ENCODE results near the gene NPAS3.
"Not testable (repeated sequence)": the region's sequence is repeated elsewhere in the genome, so short reads cannot be mapped to it uniquely, and the experiment has no call there.

Gene NPAS3

GRCh38 chr14:33073023-33073422, 134.3 kb downstream of the NPAS3 start:
- DNase-seq (ENCODE audit: low read depth in 2 of 2) = no peak

DNA sequence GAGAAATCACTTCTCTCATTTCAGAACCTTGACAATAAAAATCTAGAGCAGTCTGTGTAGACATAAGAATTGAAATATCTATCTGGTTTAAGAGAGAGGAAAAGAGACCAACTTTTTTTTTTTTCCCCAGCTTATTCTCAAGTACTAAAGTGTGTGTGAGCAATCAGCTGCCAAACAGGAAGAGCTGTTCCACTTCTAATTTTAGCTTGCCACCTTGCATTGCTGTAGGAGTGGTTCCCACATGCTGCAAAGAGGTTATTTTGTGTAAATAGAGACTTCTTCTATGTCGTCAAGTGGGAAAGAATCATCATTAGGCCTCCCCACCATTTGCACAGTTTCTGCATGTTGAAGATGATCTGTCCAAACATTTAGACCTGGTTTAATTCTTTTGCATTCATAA, 142.6 kb downstream of the NPAS3 start:
- DNase-seq (ENCODE audit: low read depth in 2 of 2) = no peak

DNA sequence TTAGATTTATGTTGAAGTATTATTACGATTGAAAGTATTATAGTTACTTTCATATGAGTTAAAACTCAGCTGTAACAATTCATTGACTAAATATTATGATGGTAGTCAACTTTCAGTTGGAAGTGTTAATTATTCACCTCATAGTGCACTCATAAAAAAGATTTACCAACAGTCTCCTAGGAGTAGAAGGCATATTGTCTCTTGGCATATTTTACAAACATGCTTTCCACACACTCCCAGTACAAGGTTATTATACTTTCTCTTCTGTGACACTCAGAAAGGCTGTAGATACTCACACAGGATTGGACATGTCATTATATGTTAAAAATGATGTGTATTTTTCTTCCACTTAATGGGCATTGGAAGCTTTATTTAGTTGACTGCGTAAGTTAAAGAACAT, 147.1 kb downstream of the NPAS3 start:
- DNase-seq (ENCODE audit: low read depth in 2 of 2) = no peak

GRCh38 chr14:33088274-33088673, 149.6 kb downstream of the NPAS3 start:
- DNase-seq (ENCODE audit: low read depth in 2 of 2) = not testable (repeated sequence)

DNA sequence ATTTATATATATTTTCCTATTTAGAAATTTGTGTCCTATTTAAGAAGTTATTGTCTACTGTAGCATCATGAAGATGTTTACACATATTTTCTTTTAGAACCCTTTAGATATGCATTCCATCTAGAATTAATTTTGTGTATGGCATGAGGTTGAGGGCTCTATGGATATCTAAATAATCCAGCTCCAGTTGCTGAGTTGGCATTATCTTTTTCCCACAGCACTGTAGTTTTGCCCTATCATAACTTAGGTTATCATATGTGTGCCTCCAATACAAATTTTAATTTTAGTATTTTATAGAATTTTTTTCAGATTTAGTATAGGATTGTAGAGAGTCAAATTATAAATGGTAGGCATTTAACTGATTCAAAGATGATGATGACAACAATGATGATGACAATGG, 159.3 kb downstream of the NPAS3 start:
- no peak for DNase-seq (ENCODE audit: low read depth in 2 of 2)

DNA sequence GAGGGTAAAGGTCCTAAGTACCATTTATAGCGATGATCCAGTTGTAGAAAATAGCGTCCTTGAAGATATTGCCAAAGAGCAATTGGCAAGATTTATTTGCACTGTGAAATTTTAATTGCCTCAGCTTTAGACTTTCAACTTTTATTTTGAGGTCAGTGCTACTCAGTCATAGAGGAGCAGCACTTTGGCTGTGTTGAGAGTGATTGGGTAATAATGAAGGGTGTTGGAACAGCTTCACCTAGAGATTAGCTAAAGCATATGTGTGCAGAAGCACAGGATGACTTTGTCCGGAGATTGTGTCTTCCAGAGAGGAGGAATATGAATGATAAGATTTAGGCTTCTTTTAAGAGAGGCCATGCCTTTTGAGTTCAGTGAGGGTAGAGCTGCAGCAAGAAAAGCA, 164.8 kb downstream of the NPAS3 start:
- no peak for DNase-seq (ENCODE audit: low read depth in 2 of 2)

DNA sequence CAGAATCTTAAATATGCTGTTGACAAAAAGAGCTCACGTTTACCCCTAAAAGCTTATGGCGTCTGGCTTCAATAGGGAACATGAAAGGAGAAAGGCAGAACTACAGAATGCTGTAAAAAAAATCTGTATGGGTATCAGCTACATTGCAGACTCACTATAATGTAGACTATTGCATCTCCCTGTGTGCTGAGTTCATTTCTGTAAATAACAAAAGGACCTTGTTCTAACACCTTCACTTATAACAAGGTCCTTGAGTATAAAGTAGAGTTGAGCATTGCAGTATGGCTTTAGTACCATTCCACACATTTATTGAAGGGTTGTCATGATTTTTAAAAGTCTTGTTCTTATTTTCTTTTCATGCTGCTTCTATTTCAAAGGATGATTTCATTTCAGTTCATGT, 165.3 kb downstream of the NPAS3 start:
- no peak for DNase-seq (ENCODE audit: low read depth in 2 of 2)

GRCh38 chr14:33110737-33111443, 172.2 kb downstream of the NPAS3 start:
- DNase-seq (ENCODE audit: low read depth in 2 of 2) = no peak

DNA sequence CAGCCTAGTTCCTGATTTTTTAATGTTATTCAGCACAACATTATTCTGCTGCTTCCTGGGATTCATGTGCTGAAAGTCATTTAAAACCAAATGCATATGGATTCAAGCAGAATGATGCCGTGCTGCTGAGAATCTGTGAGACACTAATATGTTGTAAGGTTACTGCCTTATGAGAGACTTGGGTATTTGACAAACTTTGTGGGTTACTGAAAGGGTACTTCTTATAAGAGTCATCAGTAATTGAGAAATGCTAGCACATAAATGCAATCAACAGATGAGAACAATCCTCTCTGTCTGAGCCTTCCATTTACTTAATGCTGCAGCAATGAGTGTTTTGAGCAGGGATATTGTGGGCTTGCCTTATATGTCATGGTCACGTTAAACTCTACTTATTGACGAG, 175.7 kb downstream of the NPAS3 start:
- no peak for DNase-seq (ENCODE audit: low read depth in 2 of 2)

GRCh38 chr14:33118668-33119067, 180.0 kb downstream of the NPAS3 start:
- DNase-seq (ENCODE audit: low read depth in 2 of 2) = no peak

GRCh38 chr14:33120341-33120740, 181.7 kb downstream of the NPAS3 start:
- DNase-seq (ENCODE audit: low read depth in 2 of 2) = no peak

GRCh38 chr14:33120966-33121365, 182.3 kb downstream of the NPAS3 start:
- DNase-seq (ENCODE audit: low read depth in 2 of 2) = no peak

- DNase-seq (ENCODE audit: low read depth in 2 of 2) = no peak
Measured at GRCh38 chr14:33123281-33123680, 184.6 kb downstream of the NPAS3 start.

DNA sequence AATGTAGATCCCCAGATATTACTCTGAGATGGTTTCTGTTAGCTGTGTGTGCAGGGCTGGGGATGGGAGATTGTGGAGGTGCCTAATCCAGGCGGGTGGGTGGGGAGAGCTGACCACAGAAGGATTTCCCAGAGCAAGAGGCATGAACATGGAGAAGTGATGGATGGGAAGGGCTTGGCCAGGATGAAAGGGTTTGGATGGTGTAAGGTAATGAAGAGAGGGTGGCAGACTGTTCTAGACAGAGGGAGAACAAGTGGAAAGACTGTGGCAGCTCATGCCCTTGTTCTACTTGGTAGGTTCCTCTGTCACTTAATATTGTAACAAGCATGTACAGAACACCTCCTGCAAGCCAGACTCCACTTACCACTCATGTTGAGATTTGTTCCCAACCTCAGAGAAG, 187.8 kb downstream of the NPAS3 start:
- no peak for DNase-seq (ENCODE audit: low read depth in 2 of 2)

DNA sequence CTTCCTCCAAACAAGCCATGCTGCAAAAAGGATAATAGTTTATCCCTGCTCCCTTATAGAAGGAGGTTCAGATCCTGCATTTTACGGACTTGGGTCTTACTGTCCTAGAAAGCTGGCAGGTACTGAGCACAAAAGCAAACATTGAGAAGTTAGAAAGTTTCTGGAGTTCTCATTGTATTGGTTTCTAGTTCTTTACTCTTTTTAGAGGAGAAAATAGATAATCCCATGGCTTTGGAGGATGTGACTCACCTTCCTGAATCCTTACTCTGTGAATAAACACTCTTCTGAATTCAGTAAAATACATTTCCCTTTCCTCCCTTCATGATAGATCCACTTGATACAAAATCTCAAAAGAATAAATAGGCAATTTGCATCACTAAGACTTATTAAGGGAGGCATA, 188.9 kb downstream of the NPAS3 start:
- DNase-seq (ENCODE audit: low read depth in 2 of 2) = no peak

DNA sequence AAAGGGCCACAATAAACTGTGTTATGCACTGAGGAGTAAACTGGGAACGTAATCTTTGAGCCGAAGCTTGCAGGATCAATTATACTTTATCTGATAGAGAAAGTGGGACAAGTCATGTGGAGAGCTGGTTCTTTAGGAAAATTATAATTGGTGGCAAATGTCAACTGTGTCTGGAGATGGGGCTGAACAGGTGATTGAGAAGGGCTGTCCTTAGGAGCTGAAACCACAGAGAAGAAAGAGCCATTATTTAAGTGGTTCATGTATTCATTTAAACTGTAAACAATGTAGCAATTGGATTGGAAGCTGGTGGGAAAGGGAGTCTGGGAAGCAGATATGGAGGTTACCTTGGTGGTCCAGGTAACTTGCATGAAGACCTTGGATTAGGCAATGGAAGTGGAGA, 193.1 kb downstream of the NPAS3 start:
- DNase-seq (ENCODE audit: low read depth in 2 of 2) = no peak

GRCh38 chr14:33134162-33134561, 195.5 kb downstream of the NPAS3 start:
- no peak for DNase-seq (ENCODE audit: low read depth in 2 of 2)

GRCh38 chr14:33134975-33135374, 196.3 kb downstream of the NPAS3 start:
- DNase-seq (ENCODE audit: low read depth in 2 of 2) = no peak

DNA sequence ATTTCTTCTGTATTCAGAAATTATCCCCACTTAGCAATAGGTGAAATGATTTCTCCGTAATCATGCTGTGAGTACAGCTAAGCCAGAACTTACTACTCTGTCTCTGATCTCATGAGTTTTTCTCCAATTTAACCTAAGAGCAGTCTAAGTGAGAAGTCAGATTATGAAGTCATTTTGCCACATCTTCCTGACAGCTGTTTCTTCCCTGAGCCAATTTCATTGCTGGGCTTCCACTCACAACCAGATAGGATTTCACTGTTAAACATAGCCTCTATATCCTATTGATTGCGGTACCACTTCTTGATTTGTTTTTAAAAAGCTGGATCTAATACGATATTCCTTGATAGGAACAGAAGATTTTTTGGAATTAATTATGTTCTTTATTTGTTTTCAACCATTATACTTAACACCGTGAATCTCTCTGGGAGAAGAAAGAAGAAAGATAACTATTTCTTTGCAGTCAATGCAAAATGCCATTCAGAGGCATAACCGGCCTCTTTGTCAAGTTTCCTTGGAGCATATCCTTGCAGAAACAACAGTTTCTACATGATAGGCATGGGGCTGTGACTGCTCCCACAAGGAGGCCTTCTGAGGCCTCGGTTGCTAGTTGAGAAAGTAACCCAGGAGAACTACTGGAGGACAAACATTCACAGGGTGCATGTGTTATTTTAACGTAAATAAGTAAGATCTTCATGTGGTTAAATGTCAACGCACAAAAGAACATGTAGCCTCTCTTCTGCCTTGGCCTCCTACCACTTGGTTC, 212.2 kb downstream of the NPAS3 start:
- no peak for DNase-seq (ENCODE audit: low read depth in 2 of 2)

GRCh38 chr14:33163109-33163508, 224.4 kb downstream of the NPAS3 start:
- no peak for DNase-seq (ENCODE audit: low read depth in 2 of 2)

- DNase-seq (ENCODE audit: low read depth in 2 of 2) = no peak
Measured at GRCh38 chr14:33163600-33163999, 224.9 kb downstream of the NPAS3 start.

DNA sequence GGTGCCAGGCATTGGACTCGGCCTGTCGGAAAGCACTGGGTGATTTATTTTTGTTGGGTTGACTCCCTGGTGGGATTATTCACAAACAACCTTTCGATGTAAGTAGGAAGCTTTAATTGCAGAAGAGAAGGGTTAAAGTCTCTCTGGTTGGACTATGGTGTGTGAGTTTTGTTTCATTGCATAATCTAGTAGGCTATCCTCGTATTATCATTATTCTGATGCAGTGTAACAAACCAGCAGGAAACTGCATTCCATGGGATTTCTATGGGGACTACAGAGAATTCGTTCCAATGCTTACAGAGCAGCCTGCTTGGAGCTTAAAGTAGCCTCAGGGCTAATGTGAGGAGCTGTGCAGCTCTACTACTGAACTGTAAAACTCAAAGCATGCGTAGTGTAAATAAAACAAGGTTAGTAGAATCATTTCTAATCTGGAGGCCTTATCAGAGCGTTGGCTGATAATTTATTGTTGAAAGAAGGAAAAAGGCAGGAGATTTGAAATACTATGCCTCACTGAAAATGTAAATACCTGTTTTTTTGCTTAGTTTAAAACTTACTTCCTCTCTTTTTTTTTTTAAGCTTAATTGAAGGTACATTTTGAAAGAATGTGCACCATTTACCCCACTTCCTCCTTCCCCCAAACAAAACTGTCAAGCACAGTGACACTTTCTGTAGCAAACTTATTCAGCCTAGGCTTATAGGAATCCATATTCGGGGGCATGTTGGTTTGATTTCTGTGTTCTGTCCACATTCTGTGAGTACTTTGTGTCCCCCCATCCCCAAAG, 226.7 kb downstream of the NPAS3 start:
- no peak for DNase-seq (ENCODE audit: low read depth in 2 of 2)

DNA sequence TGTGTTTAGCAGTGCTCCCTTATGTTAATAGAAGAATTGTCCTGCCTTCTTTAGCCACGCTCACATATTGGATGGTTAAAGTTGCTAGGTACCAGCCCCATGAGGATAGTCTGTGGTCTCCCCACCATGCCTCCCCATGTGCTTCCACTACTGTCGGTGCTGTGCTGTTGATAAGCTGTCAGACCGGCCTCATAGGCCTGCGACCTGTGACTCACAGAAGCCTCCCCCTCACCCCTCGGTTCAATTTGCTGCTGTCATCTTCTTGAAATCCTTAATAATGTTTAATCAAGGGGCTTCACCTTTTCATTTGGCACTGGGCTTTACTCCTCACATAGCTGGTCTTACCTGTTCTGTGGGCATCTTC, 227.2 kb downstream of the NPAS3 start:
- no peak for DNase-seq (ENCODE audit: low read depth in 2 of 2)

All from stimulated activated CD8-positive, alpha-beta memory T cell treated with anti-CD3 and anti-CD28 coated beads, Interleukin-7, amount 100 ng/mL, for 1 hour (primary cell).